NOMO-1 treated with dmso at 0.1 percent for 144 hours (cell line): ENCODE data around the gene EAF2.
"Not testable (repeated sequence)": the region's sequence is repeated elsewhere in the genome, so short reads cannot be mapped to it uniquely, and the experiment has no call there.

Source experiments
- DNase-seq: peaks from one replicate; lab custom pipeline; 2025; ENCODE audit not compliant: unreplicated experiment; lab: John Stamatoyannopoulos, UW

EAF2 gene

GRCh38 chr3:121857778-121858177, 22.8 kb downstream of the EAF2 start:
- DNase-seq: not testable (repeated sequence)

GRCh38 chr3:121863247-121863646, 28.2 kb downstream of the EAF2 start:
- not testable (repeated sequence) for DNase-seq

- DNase-seq: no peak
These were observed 28.8 kb downstream of the EAF2 start for GRCh38 chr3:121863801-121864200.

GRCh38 chr3:121869736-121870135, 34.7 kb downstream of the EAF2 start:
- peak; percentile 59 for DNase-seq

GRCh38 chr3:121870717-121871116, 35.7 kb downstream of the EAF2 start:
- no peak for DNase-seq

- DNase-seq: peak; percentile 4
These were observed 36.4 kb downstream of the EAF2 start for GRCh38 chr3:121871430-121871829.

- DNase-seq: no peak
These were observed 43.4 kb downstream of the EAF2 start for GRCh38 chr3:121878411-121878810.

GRCh38 chr3:121883507-121883906, 48.5 kb downstream of the EAF2 start:
- no peak for DNase-seq

- no peak for DNase-seq
These were observed 50.4 kb downstream of the EAF2 start for GRCh38 chr3:121885386-121885785.

- no peak for DNase-seq
These were observed 59.4 kb downstream of the EAF2 start, which contains the start of gene SLC15A2 for GRCh38 chr3:121894301-121894990. Gene SLC15A2, plus strand, starts transcription at chr3:121894401. Its CDS starts 76 bp downstream, at chr3:121894477.

GRCh38 chr3:121895121-121895520, 60.1 kb downstream of the EAF2 start:
- DNase-seq: no peak

- DNase-seq: no peak
These were observed 60.7 kb downstream of the EAF2 start for GRCh38 chr3:121895736-121896135.

GRCh38 chr3:121896823-121897222, 61.8 kb downstream of the EAF2 start:
- DNase-seq: no peak

- DNase-seq: no peak
These were observed 62.3 kb downstream of the EAF2 start for GRCh38 chr3:121897296-121897695.

- DNase-seq: no peak
These were observed 78.4 kb downstream of the EAF2 start for GRCh38 chr3:121913305-121913990.

GRCh38 chr3:121914081-121914998, 79.3 kb downstream of the EAF2 start:
- no peak for DNase-seq

GRCh38 chr3:121916189-121916588, 81.2 kb downstream of the EAF2 start:
- no peak for DNase-seq

GRCh38 chr3:121918779-121919483, 83.9 kb downstream of the EAF2 start:
- no peak for DNase-seq

GRCh38 chr3:121924734-121925133, 89.7 kb downstream of the EAF2 start:
- no peak for DNase-seq

GRCh38 chr3:121926380-121926779, 91.4 kb downstream of the EAF2 start:
- DNase-seq: no peak
